GM12872 (cell line): ENCODE data around the gene OSBPL10.

Experiments
- CTCF ChIP-seq: IDR thresholded peaks from 3 replicates; pipeline ENCODE4 v1.5.1; 2011; ENCODE audit warnings: low read depth, mild to moderate bottlenecking, low read length, moderate library complexity; ENCODE audit not compliant: insufficient read depth

OSBPL10 gene

GRCh38 chr3:31750341-31750740, 230.7 kb downstream of the OSBPL10 start:
- no peak for TF ChIP-seq CTCF

- no peak for TF ChIP-seq CTCF
Observed at GRCh38 chr3:31748933-31749295, 232.1 kb downstream of the OSBPL10 start.

DNA sequence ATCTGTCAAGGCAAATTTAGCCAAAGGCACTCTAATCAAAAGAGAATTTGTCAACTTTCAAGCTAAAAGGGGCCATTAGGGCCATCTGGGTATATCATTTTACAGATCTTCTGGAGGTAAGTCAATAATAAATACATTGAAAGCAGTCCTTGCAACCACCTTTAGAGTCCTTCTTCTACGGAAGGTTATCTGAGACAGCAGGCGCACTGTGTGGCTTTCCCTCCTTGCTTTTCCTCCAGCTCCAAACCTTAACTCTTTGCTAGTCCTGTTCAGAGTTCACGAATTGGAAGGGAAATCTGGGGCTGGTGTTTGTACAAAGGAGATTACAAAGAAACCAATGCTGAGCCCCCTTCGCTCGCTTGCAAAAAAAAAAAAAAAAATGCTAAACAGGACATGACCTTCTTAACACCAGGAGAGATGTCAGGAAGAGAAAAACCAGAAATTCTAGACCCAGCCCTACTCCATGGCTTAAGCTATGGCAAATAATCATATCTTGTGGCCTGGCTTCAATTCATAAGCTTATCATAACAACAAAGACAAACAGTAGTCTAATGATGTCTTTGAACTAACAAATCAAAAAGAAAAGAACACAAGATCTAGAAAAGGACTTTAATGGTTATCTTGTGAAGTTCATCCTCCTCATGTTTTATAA, 232.7 kb downstream of the OSBPL10 start:
- TF ChIP-seq CTCF, result no peak

- TF ChIP-seq CTCF, result no peak
Observed at GRCh38 chr3:31747785-31748184, 233.3 kb downstream of the OSBPL10 start.

DNA sequence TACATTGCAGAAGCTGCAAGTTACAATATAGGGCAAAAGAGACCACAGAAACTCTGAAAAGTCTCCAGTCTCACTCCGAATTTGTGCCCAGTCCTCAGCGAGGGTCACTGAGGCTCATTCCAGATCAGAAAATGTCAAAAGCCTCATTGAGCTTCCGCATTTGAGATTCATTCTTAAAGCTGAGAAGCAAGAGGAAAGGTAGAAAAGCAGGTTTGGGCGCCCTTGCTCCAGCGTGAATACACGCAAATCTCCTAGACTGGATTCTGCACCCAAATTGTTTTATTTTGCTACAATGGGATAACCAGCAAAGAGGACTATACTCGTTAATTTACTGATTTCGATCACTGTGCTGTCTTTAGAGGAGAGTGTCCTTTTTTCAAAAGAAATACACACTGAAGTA, 236.1 kb downstream of the OSBPL10 start:
- TF ChIP-seq CTCF, result no peak

- TF ChIP-seq CTCF, result no peak
Observed at GRCh38 chr3:31743331-31744089, 237.6 kb downstream of the OSBPL10 start.

DNA sequence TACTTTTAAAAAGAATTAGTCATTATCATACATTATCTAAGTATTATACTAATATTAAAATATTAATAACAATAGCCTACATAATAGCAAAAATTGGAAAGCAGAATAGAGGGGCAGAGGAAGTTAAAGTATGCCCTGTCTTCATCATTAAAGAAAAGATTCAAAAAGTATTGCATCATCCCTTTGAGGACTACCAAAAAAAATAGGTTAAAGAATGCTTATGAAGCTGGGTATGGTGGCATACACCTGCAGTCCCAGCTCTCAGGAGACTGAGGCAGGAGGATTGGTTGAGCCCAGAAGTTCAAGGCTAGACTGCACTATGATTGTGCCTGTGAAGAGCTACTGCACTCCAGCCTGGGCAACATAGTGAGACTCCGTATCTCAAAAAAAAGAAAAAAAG, 240.7 kb downstream of the OSBPL10 start:
- no peak for TF ChIP-seq CTCF
